GM18517 (cell line): ENCODE measurements around the gene ZNF669.
A peak's percentile ranks its signal among the peaks of the same experiment; 100 is the strongest.
"Not testable (repeated sequence)": the region's sequence is repeated elsewhere in the genome, so short reads cannot be mapped to it uniquely, and the experiment has no call there.

Experiments used
- ATAC-seq: cut with Tn5 transposase; IDR thresholded peaks from one replicate; pipeline ENCODE4 v1.9.1; 2021; ENCODE audit warnings: mild to moderate bottlenecking, moderate library complexity; ENCODE audit not compliant: unreplicated experiment

The ZNF669 gene

GRCh38 chr1:247103859-247104591 is at the start of gene ZNF669:
Gene ZNF669, minus strand, starts transcription at chr1:247104356. Its CDS starts 157 bp downstream, at chr1:247104199.
- peak; percentile 96 for ATAC-seq

GRCh38 chr1:247147781-247148180 is 43.6 kb upstream of the ZNF669 start:
- ATAC-seq: no peak

- ATAC-seq: not testable (repeated sequence)
Observed at GRCh38 chr1:247147120-247147519, 43.0 kb upstream of the ZNF669 start.

DNA sequence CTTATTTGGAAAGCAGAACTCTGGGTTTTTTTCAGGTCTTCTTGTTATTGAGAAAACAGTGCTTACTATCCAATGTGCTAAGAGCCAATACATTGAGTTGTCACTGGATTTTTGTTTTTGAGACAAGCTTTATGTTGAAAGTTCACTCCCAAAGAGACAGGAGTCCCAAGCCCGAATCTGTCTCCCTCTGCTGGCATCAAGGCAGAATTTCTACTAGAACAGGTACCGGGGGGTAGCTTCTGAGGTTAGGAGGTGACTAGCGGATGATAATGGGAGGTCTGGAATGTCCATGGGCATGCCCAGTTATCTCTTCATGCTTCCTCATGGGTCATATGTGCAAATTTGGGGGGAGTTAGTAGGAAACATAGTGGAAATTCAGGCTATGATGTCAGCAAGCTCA is 42.5 kb upstream of the ZNF669 start:
- no peak for ATAC-seq

DNA sequence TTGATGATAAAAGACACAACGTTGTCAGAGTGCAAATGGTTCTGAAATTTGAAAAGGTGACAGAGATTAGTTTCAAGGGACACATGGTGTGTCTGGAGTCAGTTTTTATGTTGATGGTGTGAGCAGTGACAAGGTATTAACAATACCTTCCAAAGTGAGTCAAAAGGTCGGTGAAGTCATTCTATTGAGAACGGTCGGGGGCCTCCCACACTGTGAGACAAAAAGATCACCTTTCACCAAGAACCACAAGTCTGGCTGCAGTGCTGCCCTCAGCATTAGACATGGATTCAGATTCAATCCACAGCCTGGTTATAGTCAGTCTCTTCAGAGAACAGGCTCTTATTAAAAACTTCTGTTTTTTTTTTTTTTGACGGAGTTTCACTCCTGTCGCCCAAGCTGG is 41.1 kb upstream of the ZNF669 start:
- ATAC-seq: no peak

GRCh38 chr1:247139557-247139956 is 35.4 kb upstream of the ZNF669 start:
- ATAC-seq: not testable (repeated sequence)

DNA sequence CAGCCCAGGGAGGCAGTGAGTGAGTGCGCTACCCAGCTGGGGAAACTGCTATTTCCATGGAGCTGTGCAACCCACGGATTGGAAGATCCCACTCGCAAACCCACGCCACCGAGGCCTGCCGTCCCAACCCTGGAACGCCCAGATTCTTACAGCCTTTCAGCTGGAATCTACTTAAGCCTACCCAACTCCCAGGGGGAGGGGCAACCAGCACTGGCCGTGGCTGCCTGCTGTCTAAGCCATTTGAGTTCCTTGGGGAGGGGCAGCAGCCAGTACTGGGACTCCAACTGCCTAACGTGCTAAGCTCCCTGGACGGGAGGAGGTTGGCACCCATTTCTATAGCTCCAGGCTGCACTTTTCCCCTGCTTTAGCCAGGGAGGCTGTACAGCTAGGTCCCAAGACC is 27.1 kb upstream of the ZNF669 start:
- ATAC-seq: no peak

DNA sequence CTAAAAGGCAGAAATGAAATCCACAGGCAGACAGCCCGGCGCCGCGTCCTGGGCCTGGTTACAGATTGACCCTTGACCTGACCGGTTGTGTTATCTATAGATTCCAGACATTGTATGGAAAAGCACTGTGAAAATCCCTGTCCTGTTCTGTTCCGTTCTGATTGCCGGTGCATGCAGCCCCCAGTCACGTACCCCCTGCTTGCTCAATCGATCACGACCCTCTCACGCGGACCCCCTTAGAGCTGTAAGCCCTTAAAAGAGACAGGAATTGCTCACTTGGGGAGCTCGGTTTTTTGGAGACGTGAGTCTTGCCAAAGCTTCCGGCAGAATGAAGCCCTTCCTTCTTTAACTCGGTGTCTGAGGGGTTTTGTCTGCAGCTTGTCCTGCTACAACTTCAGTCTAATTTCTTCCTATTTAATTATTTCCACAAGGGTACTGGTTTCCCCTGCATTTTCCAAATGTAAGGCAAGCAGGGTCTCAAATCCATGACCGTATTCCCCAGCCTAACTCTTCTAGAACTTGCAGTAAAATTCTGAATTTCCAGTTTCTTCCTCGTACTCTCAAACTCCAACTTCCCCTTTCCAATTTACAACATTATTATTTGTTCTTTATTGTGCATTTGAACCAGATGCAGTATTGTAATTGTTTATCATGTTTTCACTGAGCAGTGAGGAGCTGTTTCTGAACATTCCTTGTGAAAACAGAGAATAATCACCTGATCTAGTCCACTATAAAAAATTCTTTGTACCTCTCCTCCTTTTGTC is 23.5 kb upstream of the ZNF669 start:
- ATAC-seq: not testable (repeated sequence)

- peak; percentile 45 for ATAC-seq
Observed at GRCh38 chr1:247126601-247127000, 22.4 kb upstream of the ZNF669 start.

DNA sequence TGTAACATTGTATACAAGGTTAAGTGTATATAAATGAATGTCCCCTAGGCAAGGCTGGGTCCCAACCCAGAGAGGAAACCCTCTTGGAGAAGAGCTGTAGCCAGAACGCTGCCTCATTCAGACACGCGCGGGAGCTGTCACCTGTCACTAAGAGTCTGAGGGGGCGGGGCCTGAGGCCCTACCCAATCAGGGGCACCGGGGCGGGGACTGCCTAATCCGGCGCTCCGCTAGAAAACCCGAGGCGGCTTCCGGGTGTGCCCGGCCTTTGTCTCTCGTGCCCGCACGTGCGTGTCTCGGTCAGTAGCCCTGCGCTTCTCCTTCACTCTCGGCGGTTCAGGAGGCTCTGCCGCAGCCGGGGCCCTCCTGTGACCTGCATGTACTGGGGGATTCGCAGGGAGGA is 22.0 kb upstream of the ZNF669 start:
- peak; percentile 99 for ATAC-seq

DNA sequence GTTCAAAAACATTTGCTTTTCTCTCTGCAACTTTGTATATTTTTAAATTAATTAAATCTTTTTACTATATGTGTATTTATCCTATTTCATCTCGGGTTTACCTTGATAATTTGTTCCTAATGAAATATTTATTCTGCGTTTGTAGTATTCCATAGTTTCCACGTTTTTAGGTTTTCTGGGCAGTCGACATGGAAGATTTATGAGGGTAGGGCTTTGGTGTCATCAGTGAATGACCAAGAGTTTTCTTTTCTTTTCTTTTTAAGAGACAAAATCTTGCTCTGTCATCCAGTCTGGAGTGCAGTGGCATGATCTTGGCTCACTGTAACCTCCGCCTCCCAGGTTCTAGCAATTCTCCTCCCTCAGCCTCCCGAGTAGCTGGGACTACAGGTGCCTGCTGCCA is 17.2 kb upstream of the ZNF669 start:
- no peak for ATAC-seq

- not testable (repeated sequence) for ATAC-seq
Observed at GRCh38 chr1:247120408-247120668, 16.2 kb upstream of the ZNF669 start.

GRCh38 chr1:247119600-247120407 is 15.6 kb upstream of the ZNF669 start:
- no peak for ATAC-seq

DNA sequence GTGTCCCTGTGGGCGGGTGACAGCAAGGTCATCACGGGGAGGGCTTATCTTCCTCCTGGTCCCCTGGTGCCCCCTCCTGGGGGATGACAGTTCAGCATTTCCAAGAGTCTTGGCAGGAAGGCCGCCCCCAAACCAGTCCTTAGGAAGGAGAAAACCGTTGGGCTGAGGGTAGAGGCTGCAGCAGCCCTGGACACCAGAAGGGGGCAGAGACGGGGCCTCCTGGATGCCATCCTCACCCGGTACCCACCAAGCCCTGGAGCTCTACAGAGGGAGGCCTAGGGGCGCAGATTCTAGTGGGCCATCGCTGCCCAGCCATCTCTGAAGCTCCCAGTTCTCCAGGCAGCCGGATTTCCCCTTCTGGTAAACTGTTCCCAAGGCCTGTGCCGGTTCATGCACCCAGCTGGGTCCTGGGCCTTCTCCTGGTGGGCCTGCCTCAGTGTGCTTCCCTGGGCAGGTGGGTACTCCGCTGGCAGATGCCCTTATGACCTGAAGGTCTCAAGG is 14.8 kb upstream of the ZNF669 start:
- no peak for ATAC-seq

DNA sequence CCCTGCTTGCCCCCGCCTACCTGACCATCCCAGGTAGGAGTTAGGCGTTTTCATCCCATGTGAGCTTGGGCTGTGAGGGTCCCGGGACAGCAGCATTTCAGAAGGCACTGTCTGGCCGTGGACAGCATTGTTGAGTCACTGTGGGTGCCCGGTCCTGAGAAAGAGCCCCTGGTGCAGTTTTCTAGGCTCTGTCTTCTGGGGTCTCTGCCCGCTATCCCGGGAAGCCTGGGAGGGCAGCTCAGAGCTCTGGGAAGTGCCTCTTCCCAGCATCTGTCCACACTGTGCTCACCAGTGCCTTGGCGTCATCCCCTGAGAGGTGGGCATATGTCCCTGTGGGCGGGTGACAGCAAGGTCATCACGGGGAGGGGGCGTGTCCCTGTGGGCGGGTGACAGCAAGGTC is 11.4 kb upstream of the ZNF669 start:
- ATAC-seq: no peak

GRCh38 chr1:247115141-247115510 is 11.0 kb upstream of the ZNF669 start:
- ATAC-seq: no peak

DNA sequence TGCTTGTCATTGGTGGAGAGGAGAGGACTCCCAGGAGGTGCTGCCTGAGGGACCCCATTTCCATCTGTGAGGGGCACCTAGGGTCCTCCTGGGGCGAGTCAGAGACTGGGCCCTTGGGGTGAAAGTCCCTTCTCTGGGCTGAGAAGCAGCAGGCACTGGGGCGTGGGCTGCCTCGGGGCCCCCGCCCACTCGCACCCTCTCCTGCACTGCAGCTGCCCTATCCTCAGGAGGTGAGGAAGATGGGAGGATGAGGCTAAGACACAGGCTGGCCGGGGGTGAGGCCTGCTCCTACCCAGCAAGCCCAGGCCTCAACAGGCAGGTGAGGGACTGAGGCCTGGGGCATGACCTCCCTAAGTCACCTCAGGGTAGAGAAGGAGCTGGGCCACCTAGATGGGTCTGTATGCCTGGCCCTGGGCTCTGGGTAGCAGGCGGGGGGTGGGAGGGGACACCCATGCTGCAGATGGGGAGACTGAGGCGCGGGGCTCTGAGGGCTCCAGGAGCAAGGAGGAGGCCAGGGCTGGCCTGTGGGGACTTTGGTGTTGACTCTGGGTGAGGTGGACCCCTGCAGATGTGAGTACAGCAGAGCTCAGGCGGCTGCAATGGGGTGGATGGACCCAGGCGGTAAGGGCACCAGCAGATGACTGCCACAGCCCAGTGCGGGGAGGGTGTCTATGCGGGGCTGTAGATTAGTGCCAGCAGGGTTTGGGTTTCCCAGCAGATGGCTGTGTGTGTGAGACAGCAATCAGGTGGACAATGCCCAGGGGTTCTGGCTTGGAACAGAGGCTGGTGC is 10.4 kb upstream of the ZNF669 start:
- no peak for ATAC-seq

DNA sequence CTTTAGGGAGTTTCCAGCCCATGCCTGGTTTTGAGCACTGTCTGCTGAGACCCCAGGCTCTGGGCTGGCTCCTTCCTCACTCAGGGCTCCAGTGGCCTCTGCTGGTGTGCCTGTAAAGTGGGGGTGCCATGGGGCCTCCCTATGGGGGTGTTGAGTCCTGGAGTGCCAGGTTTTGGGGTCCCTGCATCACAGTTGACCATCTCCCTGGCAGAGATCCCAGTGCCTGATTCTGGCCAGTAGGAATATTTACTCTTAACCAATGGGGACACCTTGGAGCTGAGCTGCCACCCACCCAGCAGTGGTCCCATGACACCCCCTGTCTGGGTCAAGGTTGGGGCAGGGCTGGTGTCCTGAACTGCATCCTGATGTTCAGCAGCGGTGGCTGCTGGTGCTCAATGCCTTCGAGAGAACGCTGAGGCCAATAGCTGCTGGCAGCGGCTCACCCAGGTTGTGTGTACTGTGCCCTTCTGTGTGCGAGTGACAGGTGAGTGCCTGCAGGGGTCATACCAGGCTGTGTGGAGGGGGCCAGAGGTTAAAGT is 9.6 kb upstream of the ZNF669 start:
- ATAC-seq: no peak

- ATAC-seq: no peak
Observed at GRCh38 chr1:247113094-247113497, 8.9 kb upstream of the ZNF669 start.

GRCh38 chr1:247112479-247112781 is 8.3 kb upstream of the ZNF669 start:
- ATAC-seq: no peak
